ENCODE results near the gene CNDP2. TPM values are rescaled to one million over a fixed set of nuclear protein-coding genes. Genes with fewer than 3 reads are reported as not detected.

CNDP2 gene
- total RNA-seq, 3 donors from 2014 or later, result 81.0 to 104 (median 95.7) TPM

GRCh38 chr18:74451148-74451547 is 45.0 kb upstream of the CNDP2 start:
- Histone ChIP-seq H3K27me3 (peaks cover 1 to 18% of the 10 kb centered on the region in 2 donors), H3K9me3 (no peaks in the 10 kb centered on the region), H3K27ac (no peak overlapping the region), H3K4me1 (peaks cover 0 to under 1% of the 10 kb centered on the region in 2 donors), H3K36me3 (no peaks in the 10 kb centered on the region), H3K4me3 (no peak overlapping the region)
- no peak for DNase-seq (ENCODE audit: low spot score in 2 of 2)
- intact Hi-C loops (cut with DNase I; ENCODE audit: low total_unique reads), result no loop called here
- TF ChIP-seq POLR2AphosphoS5 (IDR thresholded peaks at IDR 0.05) (no peak), POLR2A (IDR thresholded peaks at IDR 0.05) (no peak)
- TF ChIP-seq, protein P1, sequence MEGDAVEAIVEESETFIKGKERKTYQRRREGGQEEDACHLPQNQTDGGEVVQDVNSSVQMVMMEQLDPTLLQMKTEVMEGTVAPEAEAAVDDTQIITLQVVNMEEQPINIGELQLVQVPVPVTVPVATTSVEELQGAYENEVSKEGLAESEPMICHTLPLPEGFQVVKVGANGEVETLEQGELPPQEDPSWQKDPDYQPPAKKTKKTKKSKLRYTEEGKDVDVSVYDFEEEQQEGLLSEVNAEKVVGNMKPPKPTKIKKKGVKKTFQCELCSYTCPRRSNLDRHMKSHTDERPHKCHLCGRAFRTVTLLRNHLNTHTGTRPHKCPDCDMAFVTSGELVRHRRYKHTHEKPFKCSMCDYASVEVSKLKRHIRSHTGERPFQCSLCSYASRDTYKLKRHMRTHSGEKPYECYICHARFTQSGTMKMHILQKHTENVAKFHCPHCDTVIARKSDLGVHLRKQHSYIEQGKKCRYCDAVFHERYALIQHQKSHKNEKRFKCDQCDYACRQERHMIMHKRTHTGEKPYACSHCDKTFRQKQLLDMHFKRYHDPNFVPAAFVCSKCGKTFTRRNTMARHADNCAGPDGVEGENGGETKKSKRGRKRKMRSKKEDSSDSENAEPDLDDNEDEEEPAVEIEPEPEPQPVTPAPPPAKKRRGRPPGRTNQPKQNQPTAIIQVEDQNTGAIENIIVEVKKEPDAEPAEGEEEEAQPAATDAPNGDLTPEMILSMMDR (IDR thresholded peaks at IDR 0.05), result no peak

DNA sequence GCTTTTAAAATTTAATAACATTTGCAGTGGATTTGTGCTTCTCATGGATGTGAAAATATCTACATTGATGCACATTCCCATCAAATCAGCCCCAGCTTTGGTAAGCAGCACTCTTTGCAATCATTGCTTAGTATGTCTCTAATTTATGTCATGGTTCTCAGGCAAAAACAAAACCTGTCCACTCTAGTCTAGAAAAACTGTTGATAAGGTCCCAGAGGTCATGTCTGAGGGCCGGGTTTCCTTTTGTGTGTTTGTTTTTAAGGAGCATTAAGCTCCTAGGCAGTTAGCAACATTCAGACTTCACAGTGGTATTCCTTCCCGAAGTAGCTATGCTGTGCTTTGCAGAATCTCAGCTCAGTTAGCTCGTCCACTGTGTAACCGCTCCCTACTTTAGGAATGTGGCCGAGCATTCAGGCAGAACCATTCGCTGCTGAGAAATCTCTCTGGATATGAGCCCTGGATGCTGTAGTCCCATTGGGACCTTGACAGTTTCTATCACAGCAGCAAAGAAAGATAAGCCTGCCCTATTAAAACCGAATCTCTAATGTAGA is 43.1 kb upstream of the CNDP2 start:
- Histone ChIP-seq H3K9me3 (no peaks in the 10 kb centered on the region), H3K4me3 (no peak overlapping the region), H3K27me3 (peaks cover 3 to 34% of the 10 kb centered on the region in 2 donors), H3K4me1 (peaks cover 0 to 8% of the 10 kb centered on the region in 2 donors), H3K36me3 (no peaks in the 10 kb centered on the region), H3K27ac (no peak overlapping the region)
- DNase-seq (ENCODE audit: low spot score in 2 of 2), result no peak
- TF ChIP-seq POLR2AphosphoS5 (IDR thresholded peaks at IDR 0.05) (no peak), POLR2A (IDR thresholded peaks at IDR 0.05) (no peak)
- TF ChIP-seq, protein P1 (IDR thresholded peaks at IDR 0.05), result no peak
- intact Hi-C loops (cut with DNase I; ENCODE audit: low total_unique reads), result no loop called here

DNA sequence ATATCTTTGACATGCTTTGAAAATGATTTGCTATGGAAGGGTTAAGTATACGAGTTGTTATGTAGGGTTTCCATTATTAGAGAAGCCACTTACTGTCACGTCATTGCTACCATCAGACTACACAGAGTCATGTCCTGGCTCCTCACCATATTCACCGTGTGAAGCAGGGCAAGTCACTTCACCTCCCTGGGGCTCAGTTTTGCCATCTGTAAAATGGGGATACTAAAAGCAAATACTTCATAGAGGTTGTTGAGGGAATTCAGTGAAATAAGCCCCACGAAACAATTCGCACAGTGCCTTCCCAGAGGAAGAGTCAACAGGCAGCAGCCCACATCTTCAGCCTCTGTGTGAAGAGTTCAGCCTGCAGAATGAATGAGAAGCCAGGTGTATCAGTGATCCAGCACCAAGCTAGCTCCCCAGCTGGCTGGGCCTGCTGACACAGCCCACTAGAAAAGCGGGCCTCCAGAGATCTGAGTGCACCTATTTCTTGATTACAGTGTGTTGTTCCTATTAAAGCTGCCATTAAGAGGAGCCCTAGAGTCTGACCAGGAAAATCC is 42.4 kb upstream of the CNDP2 start:
- Histone ChIP-seq H3K4me3 (no peak overlapping the region), H3K9me3 (no peaks in the 10 kb centered on the region), H3K4me1 (peaks cover 0 to 8% of the 10 kb centered on the region in 2 donors), H3K27me3 (peaks cover 3 to 34% of the 10 kb centered on the region in 2 donors), H3K27ac (no peak overlapping the region), H3K36me3 (no peaks in the 10 kb centered on the region)
- intact Hi-C loops (cut with DNase I; ENCODE audit: low total_unique reads), result no loop called here
- no peak for DNase-seq (ENCODE audit: low spot score in 2 of 2)
- TF ChIP-seq, protein P1 (IDR thresholded peaks at IDR 0.05), result no peak
- TF ChIP-seq POLR2A (IDR thresholded peaks at IDR 0.05), result no peak
- no peak for TF ChIP-seq POLR2AphosphoS5 (IDR thresholded peaks at IDR 0.05)

DNA sequence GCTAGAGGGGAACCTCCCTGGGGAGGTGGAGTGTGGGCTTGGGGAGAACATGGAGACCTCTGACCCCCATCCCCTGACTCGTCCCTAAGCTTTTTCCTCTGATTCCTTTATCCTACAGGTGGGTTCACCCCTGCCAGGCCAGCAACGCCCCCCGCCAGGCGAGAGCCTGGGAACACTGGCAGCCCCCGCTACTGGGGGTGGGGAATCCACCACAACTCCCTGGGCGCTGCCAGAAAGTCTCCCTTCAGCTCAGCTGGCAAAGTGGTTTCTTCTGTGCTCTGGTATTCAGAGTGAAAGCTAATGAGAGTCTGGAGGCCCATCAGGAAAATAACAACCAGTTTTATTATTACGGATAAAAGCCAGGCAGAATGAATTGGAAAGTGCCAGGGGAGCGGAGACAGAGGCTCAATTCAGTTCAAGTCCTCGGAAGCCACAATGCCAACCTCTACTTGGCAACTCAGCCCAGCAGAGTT is 41.8 kb upstream of the CNDP2 start:
- H3K4me1 ChIP-seq, result peaks cover 0 to 8% of the 10 kb centered on the region in 2 donors
- intact Hi-C loops (cut with DNase I; ENCODE audit: low total_unique reads), result no loop called here
- H3K9me3 ChIP-seq, result no peaks in the 10 kb centered on the region
- no peak overlapping the region for H3K4me3 ChIP-seq
- peaks cover 3 to 34% of the 10 kb centered on the region in 2 donors for H3K27me3 ChIP-seq
- TF ChIP-seq POLR2A (IDR thresholded peaks at IDR 0.05) (no peak), POLR2AphosphoS5 (IDR thresholded peaks at IDR 0.05) (no peak)
- TF ChIP-seq, protein P1 (IDR thresholded peaks at IDR 0.05), result no peak
- no peaks in the 10 kb centered on the region for H3K36me3 ChIP-seq
- no peak for DNase-seq (ENCODE audit: low spot score in 2 of 2)
- H3K27ac ChIP-seq, result no peak overlapping the region

- Histone ChIP-seq H3K4me3 (no peak overlapping the region), H3K9me3 (no peaks in the 10 kb centered on the region), H3K4me1 (peaks cover 0 to 8% of the 10 kb centered on the region in 2 donors), H3K27me3 (peaks cover 3 to 34% of the 10 kb centered on the region in 2 donors), H3K27ac (no peak overlapping the region), H3K36me3 (no peaks in the 10 kb centered on the region)
- intact Hi-C loops (cut with DNase I; ENCODE audit: low total_unique reads), result no loop called here
- TF ChIP-seq, protein P1 (IDR thresholded peaks at IDR 0.05), result no peak
- TF ChIP-seq POLR2AphosphoS5 (IDR thresholded peaks at IDR 0.05) (no peak), POLR2A (IDR thresholded peaks at IDR 0.05) (no peak)
- DNase-seq (ENCODE audit: low spot score in 2 of 2), result no peak
Measured at GRCh38 chr18:74455386-74455785, 40.8 kb upstream of the CNDP2 start.

Measured in breast epithelium (tissue), 4 donors.